ENCODE data around the gene FPR3.

FPR3 gene

GRCh38 chr19:51779181-51779580 lies 15.8 kb upstream of the FPR3 start:
- Histone ChIP-seq H3K4me3 (no peak overlapping the region), H3K9ac (ENCODE audit: insufficient read length) (no peak overlapping the region), H3K9me3 (ENCODE audit: low read depth, low read length) (no peaks in the 10 kb centered on the region), H3K36me3 (ENCODE audit: insufficient read depth, low read length) (no peaks in the 10 kb centered on the region), H3K27ac (no peak overlapping the region)
- DNase-seq (ENCODE audit: low read depth, low spot score), result no peak
- TF ChIP-seq FOXP2 (optimal IDR thresholded peaks at IDR 0.05; ENCODE audit: control extremely low read depth, extremely low read length, insufficient read depth), result no peak
- no peak for TF ChIP-seq POLR2AphosphoS5 (IDR thresholded peaks at IDR 0.05; ENCODE audit: borderline replicate concordance, low read depth, low read length)
- no peak for TF ChIP-seq EZH2 (IDR thresholded peaks at IDR 0.05)

GRCh38 chr19:51779703-51780102 lies 15.3 kb upstream of the FPR3 start:
- Histone ChIP-seq H3K36me3 (ENCODE audit: insufficient read depth, low read length) (no peaks in the 10 kb centered on the region), H3K27ac (no peak overlapping the region), H3K4me3 (no peak overlapping the region), H3K9me3 (ENCODE audit: low read depth, low read length) (no peaks in the 10 kb centered on the region), H3K9ac (ENCODE audit: insufficient read length) (no peak overlapping the region)
- TF ChIP-seq POLR2AphosphoS5 (IDR thresholded peaks at IDR 0.05; ENCODE audit: borderline replicate concordance, low read depth, low read length), result no peak
- no peak for TF ChIP-seq FOXP2 (optimal IDR thresholded peaks at IDR 0.05; ENCODE audit: control extremely low read depth, extremely low read length, insufficient read depth)
- TF ChIP-seq EZH2 (IDR thresholded peaks at IDR 0.05), result no peak
- no peak for DNase-seq (ENCODE audit: low read depth, low spot score)

GRCh38 chr19:51780270-51780669 lies 14.7 kb upstream of the FPR3 start:
- Histone ChIP-seq H3K36me3 (ENCODE audit: insufficient read depth, low read length) (no peaks in the 10 kb centered on the region), H3K9me3 (ENCODE audit: low read depth, low read length) (no peaks in the 10 kb centered on the region), H3K9ac (ENCODE audit: insufficient read length) (no peak overlapping the region), H3K27ac (no peak overlapping the region), H3K4me3 (no peak overlapping the region)
- no peak for DNase-seq (ENCODE audit: low read depth, low spot score)
- no peak for TF ChIP-seq FOXP2 (optimal IDR thresholded peaks at IDR 0.05; ENCODE audit: control extremely low read depth, extremely low read length, insufficient read depth)
- TF ChIP-seq POLR2AphosphoS5 (IDR thresholded peaks at IDR 0.05; ENCODE audit: borderline replicate concordance, low read depth, low read length), result no peak

- H3K9ac ChIP-seq (ENCODE audit: insufficient read length), result no peak overlapping the region
- H3K36me3 ChIP-seq (ENCODE audit: insufficient read depth, low read length), result no peaks in the 10 kb centered on the region
- H3K4me3 ChIP-seq, result no peak overlapping the region
- no peaks in the 10 kb centered on the region for H3K9me3 ChIP-seq (ENCODE audit: low read depth, low read length)
- no peak for TF ChIP-seq POLR2AphosphoS5 (IDR thresholded peaks at IDR 0.05; ENCODE audit: borderline replicate concordance, low read depth, low read length)
- no peak for TF ChIP-seq FOXP2 (optimal IDR thresholded peaks at IDR 0.05; ENCODE audit: control extremely low read depth, extremely low read length, insufficient read depth)
- no peak for TF ChIP-seq EZH2 (IDR thresholded peaks at IDR 0.05)
- no peak overlapping the region for H3K27ac ChIP-seq
- DNase-seq (ENCODE audit: low read depth, low spot score), result no peak
Measured at GRCh38 chr19:51781999-51782398, 13.0 kb upstream of the FPR3 start.

- H3K27ac ChIP-seq, result no peak overlapping the region
- TF ChIP-seq POLR2AphosphoS5 (IDR thresholded peaks at IDR 0.05; ENCODE audit: borderline replicate concordance, low read depth, low read length) (no peak), FOXP2 (optimal IDR thresholded peaks at IDR 0.05; ENCODE audit: control extremely low read depth, extremely low read length, insufficient read depth) (no peak), EZH2 (IDR thresholded peaks at IDR 0.05) (no peak)
- no peak for DNase-seq (ENCODE audit: low read depth, low spot score)
- no peaks in the 10 kb centered on the region for H3K36me3 ChIP-seq (ENCODE audit: insufficient read depth, low read length)
- H3K4me3 ChIP-seq, result no peak overlapping the region
- H3K9ac ChIP-seq (ENCODE audit: insufficient read length), result no peak overlapping the region
- no peaks in the 10 kb centered on the region for H3K9me3 ChIP-seq (ENCODE audit: low read depth, low read length)
Measured at GRCh38 chr19:51783372-51783771, 11.6 kb upstream of the FPR3 start.

GRCh38 chr19:51784109-51784785 lies 10.7 kb upstream of the FPR3 start:
- H3K36me3 ChIP-seq (ENCODE audit: insufficient read depth, low read length), result no peaks in the 10 kb centered on the region
- no peak overlapping the region for H3K27ac ChIP-seq
- DNase-seq (ENCODE audit: low read depth, low spot score), result no peak

GRCh38 chr19:51784922-51785690 lies 9.9 kb upstream of the FPR3 start:
- Histone ChIP-seq H3K36me3 (ENCODE audit: insufficient read depth, low read length) (no peaks in the 10 kb centered on the region), H3K27ac (no peak overlapping the region), H3K4me3 (no peak overlapping the region), H3K9me3 (ENCODE audit: low read depth, low read length) (no peaks in the 10 kb centered on the region), H3K9ac (ENCODE audit: insufficient read length) (no peak overlapping the region)
- no peak for DNase-seq (ENCODE audit: low read depth, low spot score)
- TF ChIP-seq EZH2 (IDR thresholded peaks at IDR 0.05) (no peak), FOXP2 (optimal IDR thresholded peaks at IDR 0.05; ENCODE audit: control extremely low read depth, extremely low read length, insufficient read depth) (no peak), POLR2AphosphoS5 (IDR thresholded peaks at IDR 0.05; ENCODE audit: borderline replicate concordance, low read depth, low read length) (no peak)

More at GRCh38 chr19:51784109-51784785, 10.7 kb upstream of the FPR3 start:
- H3K9me3 ChIP-seq (ENCODE audit: low read depth, low read length), result no peaks in the 10 kb centered on the region
- TF ChIP-seq EZH2 (IDR thresholded peaks at IDR 0.05) (no peak), POLR2AphosphoS5 (IDR thresholded peaks at IDR 0.05; ENCODE audit: borderline replicate concordance, low read depth, low read length) (no peak), FOXP2 (optimal IDR thresholded peaks at IDR 0.05; ENCODE audit: control extremely low read depth, extremely low read length, insufficient read depth) (no peak)
- no peak overlapping the region for H3K4me3 ChIP-seq
- H3K9ac ChIP-seq (ENCODE audit: insufficient read length), result no peak overlapping the region

GRCh38 chr19:51786646-51787494 lies 8.1 kb upstream of the FPR3 start:
- Histone ChIP-seq H3K36me3 (ENCODE audit: insufficient read depth, low read length) (no peaks in the 10 kb centered on the region), H3K9me3 (ENCODE audit: low read depth, low read length) (no peaks in the 10 kb centered on the region), H3K27ac (no peak overlapping the region), H3K4me3 (no peak overlapping the region), H3K9ac (ENCODE audit: insufficient read length) (no peak overlapping the region)
- DNase-seq (ENCODE audit: low read depth, low spot score), result no peak
- TF ChIP-seq POLR2AphosphoS5 (IDR thresholded peaks at IDR 0.05; ENCODE audit: borderline replicate concordance, low read depth, low read length) (no peak), FOXP2 (optimal IDR thresholded peaks at IDR 0.05; ENCODE audit: control extremely low read depth, extremely low read length, insufficient read depth) (no peak), EZH2 (IDR thresholded peaks at IDR 0.05) (no peak)

Data from SK-N-MC (cell line).